HUDEP-2 (cell line): ENCODE measurements around the gene PRKRA.
A peak's percentile ranks its signal among the peaks of the same experiment; 100 is the strongest.
"Not testable (repeated sequence)": the region's sequence is repeated elsewhere in the genome, so short reads cannot be mapped to it uniquely, and the experiment has no call there.

ENCODE experiments used
- DNase-seq, 76 experiments: peaks; one replicate each; lab custom pipeline; 2025; ENCODE audit not compliant: unreplicated experiment in 76 of 76; lab: John Stamatoyannopoulos, UW

PRKRA gene

DNA sequence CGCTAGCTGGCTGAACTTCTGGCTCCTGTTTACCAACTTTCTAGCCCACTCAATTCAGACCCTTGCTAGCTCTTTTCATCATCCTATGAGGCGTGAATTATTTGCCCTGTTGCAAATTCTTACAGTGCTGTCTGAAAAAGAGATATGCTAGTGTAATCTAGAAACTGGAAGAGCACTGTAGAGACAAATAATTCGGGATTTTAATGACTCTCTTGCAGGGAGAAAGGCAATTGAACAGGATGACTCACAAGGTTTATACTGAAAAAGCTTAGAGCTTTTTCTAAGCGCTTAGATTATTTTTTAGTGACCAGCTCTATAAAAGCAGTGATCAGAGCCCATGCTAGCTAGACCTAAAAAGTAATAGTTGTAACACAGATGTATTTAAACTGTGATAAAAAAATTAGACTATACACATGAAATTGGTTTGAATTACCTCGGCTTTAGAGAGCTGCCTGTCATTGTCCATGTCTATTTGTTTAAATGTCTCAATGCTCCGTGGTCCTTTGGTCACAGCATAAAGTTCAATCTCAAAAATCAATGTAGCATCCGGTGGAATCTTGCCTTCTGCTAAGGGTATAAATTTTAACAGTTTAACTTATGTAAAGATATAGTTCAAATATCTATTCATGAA is 18.4 kb upstream of the PRKRA start:
- DNase-seq: no peak

DNA sequence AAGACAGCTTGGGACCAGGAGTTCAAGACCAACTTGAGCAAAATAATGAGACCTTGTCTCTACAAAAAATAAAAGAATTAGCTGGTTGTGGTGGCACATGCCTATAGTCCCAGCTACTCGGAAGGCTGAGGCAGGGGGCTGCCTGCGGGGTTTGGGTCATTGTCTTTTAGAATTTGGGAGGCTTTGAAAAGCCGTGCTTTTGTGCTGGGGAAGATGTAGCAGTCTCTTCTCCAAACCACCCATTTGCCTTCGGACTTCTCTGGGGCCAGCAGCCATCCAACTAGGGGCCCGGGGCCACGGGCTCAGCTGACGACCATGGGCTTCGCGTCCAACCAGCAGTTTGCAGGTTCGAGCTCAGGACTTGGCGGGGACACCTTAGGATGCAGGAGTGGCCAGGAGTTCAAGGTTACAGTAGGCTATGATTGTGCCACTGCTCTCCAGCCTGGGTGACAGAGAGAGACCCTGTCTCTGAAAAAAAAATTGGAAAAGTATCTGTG is 6.5 kb upstream of the PRKRA start:
- no peak for DNase-seq

DNA sequence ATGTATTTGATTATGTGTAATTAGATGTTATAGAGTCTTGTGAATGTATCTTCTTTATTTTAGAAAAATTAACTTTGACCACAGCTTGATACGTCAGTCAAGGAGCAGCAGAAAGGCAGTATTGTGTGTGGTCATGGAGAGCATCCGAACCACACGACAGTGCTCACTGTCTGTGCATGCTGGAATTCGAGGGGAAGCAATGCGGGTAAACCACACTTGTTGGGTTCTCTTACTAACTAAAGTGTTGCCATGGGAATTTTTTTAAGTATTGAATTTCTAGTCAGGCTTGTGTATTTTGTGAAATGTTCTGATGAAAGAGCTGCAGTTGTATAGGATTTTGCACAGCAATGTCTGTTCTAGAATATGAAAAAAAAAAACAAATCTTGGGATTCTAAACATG is 5.0 kb upstream of the PRKRA start:
- no peak for DNase-seq

DNA sequence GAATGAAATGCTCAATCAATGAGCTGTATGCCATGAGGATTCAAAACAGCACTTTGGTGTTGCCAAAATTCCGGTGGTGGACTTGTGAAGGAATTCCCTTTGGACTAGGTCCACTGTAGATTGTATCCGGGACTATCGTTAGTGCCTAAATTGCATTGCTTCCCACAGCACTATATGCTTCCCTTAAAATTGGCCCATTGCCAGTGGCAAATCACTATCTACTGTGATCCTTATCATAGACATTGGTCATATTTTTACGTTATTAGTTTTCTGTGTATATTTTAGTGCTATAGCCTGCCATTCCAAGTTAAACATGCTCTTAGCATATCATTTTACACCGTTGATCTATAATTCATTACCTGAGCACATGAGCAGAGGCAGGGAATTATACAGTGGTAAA is 1.9 kb upstream of the PRKRA start:
- DNase-seq: no peak

DNA sequence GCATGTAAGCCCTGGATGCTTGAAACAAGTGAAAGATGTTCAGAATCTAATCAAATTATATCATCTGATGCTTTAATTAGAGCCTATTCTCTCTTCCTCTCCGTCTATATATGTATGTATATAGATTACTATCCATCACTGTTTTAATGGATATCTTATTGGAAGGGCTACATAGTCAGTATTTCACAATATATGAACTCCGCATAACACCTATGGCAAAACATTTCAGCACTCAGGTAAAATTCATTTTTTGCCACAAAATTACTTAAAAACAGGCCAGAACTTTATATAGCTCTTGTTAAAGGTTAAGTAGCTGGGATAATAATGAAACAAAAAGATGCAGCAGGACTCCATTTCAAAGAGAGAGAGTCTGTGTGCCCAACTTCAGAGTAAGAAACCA is 1.4 kb upstream of the PRKRA start:
- no peak for DNase-seq

DNA sequence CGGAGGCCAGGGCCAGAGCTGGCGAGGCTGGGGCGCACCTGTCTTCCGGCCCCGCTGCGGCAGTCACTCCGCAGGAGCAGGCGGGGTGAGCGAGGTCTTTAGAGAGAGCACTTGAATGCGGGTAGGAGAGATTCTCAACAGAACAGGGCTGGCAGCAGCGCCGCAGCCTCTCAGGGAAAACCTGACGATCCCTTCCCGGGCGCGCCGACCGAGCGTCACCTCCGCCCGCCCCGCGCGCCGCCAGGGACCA is 526 bp downstream of the PRKRA start:
- peak in 9 of 76 experiments; percentile 38 to 76 (median 47) for DNase-seq

DNA sequence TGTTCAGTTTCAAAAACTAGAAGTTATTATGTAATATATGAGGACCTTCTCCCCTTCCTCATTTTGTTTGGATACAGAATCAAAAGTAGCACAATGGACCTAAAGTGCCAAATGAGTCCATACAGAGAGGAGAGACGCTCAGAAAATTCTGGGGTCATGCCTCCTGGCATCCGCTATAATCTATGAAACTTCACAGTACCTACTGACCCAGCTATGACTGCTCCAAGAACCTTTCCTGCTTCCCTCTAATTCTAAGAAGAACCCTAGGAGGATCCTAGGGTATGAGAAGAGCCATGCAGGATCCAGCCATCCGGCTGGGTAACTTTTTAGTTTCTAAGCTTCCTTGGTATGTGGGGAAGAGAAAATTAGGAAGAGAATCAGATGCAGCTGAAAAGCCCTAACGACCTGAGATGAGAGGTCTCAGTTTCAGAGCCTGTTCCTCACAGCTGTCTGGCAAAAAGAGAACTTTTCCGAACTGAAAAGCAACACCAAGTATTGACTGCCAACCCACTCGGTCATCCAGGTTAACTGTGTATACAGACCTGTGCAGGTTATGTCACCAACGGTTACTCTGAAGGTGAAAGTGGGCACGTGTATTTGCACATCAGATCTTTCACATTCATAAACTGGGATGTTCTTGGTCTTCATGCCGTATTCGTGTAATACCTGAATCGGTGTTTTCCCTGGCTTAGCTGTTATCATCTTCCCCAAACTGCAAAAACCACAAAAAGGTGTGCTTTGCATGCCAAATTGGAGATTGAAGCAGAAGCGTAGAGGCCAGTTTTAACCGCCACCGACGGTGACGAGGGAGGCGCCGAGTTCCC is 1.1 kb downstream of the PRKRA start:
- DNase-seq: peak in 3 of 76 experiments; percentile 16 to 42 (median 22)

DNA sequence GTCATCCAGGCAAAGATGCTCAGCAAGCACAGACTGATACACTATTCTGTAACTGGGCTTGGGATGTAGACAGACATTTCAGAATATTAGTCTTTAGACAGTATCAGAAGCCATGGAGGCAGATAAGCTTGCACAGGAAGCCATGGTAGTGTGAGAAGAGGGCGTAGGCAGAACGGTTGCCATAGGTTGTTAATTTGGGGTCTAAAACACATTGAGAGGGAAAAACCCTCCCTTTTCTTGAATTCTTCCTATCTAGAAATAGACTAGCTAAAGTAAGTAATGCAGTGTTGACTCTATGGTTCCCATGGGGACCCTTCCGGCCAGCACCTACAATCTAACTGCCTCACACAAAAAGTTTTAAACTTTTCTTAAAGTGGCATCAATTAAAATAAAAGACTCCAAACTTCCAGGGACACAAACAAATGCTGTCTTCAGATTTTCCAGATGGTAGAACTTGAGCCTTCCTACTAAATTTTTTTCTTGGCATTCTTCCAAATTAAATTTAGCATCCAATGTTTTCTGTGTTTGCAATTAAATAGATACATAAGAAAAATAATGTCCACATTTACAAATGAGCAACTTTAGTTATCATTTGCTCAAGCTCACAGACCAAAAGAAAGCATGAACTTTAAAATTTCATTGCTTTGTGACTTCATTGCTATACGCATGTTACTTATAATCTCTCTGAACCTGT is 1.9 kb downstream of the PRKRA start:
- DNase-seq: no peak

DNA sequence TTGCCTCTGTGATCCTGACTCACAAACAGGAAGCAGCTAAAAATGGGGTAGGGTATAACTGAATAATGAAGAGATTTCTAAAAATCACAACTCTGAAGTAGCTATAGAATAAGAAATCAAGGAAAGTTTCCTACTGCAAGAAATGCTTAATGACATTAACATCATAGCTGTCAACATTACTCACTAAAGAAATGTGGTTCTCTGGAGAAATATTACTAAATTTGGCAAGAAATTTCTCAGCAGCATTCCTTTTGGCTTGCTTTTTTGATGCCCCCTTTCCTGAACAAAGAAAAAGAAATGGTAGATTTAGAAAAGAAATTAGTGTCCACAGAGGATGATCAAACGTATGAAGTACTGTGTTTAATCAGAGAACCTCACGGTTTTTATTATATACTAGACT is 9.5 kb downstream of the PRKRA start:
- DNase-seq: no peak

DNA sequence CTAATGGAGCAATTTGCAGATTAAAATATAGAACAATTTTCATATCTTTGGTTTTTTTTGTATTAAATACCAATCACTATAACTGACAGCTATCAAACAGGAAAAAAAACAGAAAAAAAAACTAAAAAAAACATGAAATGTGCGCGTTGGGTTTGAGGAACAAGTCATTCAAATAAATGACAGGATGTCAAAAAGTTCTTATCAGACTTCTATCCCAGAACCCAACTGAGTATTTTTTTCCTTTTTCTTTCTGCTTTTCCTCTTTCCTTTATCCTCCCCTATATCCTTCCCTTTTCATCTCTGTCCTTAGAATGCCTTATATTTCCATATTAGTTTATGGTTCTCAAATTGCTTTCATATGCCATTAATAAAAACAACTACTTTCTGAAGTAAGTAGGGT is 14.3 kb downstream of the PRKRA start:
- no peak for DNase-seq

DNA sequence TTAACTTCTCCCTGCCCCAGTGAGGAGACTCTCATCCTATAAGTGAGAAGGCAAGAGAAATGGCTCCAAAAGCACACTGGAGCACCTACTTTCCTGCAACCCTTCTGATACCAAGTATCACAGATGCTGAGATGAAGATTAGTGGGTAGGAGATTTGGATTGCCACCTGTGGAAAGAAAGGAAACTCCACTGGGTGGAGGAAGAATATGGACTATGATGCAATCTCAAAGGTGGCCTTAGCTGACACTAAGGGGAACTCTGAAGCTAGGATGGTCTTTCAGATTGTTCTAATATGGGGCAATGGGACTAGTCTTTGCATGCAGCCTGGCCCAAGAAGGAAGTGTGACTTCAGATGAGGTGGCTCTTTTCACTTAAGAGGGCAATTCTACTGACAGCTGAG is 21.6 kb downstream of the PRKRA start:
- no peak for DNase-seq

DNA sequence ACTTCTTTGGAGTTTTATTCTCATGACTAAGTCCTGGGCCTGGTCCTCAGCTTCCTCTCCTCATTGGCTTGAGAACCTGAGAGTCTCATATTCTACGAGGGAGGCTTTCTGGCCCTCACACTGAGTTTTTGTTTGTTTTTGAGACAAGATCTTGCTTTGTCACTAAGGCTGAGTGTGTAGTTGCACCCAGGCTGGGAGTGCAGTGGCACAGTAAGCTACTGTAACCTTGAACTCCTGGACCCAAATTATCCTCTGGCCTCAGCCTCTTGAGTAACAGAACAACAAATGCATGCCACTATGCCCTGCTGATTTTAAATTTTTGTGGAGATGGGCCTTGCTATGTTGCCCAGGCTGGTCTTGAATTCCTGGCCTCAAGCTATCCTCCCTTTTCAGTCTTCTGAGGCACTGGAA is 22.6 kb downstream of the PRKRA start:
- DNase-seq: no peak

DNA sequence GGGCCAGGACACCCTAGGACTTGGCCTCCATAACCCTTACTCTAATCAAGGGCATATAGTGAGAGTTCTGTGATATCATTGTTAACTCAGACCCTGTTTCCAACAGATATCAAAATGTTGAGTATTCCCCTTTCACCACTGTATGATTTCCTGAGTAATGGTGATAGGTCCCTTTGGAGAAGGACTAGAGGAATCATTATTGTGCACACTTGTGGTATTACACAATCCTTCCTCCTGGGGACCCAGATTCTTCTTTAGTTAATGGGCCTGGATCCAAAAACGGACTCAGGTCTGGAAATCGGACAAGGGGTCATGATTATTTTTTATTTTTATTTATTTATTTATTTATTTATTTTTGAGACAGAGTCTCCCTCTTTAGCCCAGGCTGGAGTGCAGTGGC is 23.5 kb downstream of the PRKRA start:
- DNase-seq: no peak

DNA sequence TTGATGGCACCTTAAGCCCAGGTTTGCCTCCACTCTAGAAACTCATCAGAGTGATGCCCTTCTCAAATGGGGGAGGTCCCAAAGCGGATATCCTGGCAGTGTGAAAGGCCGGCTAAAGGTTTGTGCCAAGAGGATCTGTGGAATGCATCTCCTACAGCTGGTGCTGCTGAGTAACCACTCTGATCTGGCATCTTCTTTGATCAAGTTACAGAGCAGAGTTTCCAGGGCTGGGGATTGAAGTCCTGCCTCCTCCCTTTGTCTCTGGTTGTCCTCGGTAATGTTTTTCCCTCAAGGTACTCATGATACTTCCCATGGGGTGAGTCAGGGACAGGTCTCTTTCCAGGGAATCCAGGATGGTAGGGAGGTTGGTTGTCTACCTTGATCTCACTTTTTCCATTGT is 24.6 kb downstream of the PRKRA start:
- DNase-seq: no peak

DNA sequence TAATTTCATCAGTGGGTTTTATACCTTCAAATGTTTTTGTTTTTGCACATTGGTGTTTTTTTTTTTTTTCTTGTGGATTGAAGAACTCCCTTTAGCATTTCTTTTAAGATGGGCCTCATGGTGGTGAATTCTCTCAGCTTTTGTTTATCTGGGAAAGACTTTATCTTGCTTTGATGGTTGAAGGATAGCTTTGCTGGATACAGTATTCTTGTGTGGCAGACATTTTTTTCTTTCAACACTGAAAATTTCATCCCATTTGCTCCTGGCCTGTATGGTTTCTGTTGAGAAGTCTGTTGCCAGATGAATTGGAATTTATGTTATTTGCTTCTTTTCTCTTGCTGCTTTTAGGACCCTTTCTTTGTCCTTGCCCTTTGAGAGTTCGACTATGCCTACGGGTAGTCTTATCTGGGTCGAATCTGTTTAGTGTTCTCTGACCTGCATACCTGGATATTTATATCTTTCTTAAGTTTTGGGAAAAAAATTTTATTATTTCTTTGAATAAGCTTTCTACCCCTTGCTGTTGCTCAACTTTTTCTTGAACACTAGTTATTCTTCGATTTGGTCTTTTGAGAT is 25.6 kb downstream of the PRKRA start:
- no peak for DNase-seq

DNA sequence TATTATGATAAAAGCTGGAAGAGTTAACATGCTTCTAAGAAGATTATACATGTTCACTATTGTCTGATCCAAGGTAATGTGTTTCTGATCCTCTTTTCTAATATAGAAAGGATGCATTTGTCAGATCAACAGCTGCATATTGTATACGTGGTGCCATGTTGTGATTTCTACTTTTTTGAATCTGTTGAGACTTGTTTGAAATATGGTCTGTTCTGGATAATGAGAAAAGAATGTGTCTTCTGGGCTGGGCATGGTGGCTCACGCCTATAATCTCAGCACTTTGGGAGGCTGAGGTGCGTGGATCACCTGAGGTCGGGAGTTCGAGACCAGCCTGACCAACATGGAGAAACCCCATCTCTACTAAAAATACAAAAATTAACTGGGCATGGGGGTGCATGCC is 27.2 kb downstream of the PRKRA start:
- DNase-seq: not testable (repeated sequence)

DNA sequence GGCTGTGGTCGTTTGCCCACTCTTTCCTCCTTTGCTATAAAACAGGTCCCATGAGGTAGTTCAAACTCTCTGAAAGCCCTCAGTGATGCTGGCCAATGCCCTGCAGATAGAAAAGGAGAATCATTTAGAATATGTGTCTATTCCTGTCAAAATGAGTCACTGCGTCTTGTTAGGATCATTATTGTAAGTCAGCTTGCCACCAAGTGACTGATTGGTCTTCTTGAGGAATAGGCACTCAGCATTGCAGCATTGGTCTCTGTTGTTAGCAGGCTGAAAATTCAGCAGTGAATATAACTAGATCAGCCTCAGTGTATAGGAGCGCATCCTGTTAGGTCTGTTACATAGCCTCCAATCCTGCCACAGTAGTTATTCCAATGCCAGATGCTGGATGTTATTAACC is 28.9 kb downstream of the PRKRA start:
- DNase-seq: no peak

DNA sequence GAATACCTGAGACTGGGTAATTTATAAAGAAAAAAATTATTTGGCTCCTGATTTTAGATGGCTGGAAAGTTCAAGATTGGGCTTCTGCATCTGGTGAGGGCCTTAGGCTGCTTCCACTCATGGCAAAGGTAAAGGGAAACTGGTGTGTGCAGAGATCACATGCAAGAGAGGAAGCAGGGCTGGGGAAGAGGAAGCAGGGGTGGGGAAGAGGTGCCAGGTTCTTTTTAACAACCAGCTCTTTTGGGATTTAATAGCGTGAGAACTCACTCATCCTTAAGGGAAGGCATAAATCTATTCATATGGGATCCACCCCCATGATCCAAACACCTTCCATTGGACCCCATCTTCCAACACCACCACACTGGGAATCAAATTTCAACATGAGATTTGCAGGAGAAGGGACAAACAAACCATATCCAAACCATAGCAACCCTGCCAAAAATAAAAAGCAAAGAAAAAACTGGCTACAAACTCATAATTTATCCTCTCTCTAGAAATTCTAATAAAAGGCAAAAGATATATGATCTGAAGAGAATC is 30.4 kb downstream of the PRKRA start:
- no peak for DNase-seq

DNA sequence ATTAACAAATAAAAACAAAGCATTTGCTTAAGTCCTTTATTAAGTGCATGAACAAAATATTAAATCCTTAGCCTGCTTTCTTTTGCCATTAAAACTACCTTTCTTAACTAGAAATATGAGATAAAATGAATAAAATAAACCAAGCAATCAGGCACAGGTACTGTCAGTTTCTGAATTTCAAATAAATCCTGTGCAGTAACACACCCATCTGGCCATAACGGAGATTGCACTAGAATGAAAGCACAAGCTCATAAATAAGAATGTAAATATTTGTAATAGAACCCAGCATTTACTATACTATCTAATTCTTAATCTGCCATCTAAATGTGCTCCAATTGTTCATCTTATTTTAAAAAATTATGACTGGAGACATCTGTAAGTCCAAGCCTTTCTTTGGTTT is 31.9 kb downstream of the PRKRA start:
- peak in 3 of 76 experiments; percentile 6 to 23 (median 22) for DNase-seq

DNA sequence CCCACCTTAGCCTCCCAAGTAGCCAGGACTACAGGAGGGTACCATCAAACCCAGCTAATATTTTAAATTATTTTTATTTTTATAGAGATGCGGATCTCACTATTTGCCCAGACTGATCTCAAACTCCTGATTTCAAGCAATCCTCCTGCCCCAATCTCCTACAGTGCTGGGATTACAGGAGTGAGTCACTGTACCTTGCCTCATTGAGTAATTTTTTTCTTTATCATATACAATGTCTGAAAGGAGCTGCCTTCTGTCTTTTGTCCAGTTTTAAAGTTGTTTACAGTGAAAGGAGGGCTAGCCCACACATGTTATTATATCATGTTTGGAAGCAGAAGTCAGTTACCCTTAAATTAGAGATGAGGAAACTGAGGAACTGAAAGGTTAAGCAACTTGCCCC is 32.5 kb downstream of the PRKRA start:
- no peak for DNase-seq

DNA sequence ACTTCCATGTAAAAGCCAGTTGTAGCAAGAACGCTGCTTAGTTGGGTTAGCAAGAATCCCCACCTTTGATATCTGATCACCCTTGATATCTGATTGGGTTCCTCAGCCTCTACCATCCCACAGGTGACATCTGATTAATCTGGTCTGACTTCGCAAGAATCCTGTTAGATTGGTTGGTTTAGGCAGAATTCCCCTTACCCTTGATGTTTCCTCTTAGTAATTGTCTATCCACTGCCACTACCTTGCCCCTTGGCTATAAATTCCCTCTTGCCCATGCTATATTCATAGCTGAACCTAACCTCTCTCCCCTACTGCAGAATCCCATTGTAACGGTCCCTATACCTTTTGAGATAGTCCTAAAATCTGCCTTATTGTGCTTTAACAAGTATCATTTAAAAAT is 33.1 kb downstream of the PRKRA start:
- DNase-seq: no peak
